DLD1 (cell line): ENCODE data around the gene SLC49A3.
"Not testable (repeated sequence)": the region's sequence is repeated elsewhere in the genome, so short reads cannot be mapped to it uniquely, and the experiment has no call there.

Experiments
- in situ Hi-C: cut with HindIII; loops from 2 replicates; pipeline ENCODE4 v1.10.0; 2017; ENCODE audit warnings: low sequenced_read_pairs

Gene SLC49A3

DNA sequence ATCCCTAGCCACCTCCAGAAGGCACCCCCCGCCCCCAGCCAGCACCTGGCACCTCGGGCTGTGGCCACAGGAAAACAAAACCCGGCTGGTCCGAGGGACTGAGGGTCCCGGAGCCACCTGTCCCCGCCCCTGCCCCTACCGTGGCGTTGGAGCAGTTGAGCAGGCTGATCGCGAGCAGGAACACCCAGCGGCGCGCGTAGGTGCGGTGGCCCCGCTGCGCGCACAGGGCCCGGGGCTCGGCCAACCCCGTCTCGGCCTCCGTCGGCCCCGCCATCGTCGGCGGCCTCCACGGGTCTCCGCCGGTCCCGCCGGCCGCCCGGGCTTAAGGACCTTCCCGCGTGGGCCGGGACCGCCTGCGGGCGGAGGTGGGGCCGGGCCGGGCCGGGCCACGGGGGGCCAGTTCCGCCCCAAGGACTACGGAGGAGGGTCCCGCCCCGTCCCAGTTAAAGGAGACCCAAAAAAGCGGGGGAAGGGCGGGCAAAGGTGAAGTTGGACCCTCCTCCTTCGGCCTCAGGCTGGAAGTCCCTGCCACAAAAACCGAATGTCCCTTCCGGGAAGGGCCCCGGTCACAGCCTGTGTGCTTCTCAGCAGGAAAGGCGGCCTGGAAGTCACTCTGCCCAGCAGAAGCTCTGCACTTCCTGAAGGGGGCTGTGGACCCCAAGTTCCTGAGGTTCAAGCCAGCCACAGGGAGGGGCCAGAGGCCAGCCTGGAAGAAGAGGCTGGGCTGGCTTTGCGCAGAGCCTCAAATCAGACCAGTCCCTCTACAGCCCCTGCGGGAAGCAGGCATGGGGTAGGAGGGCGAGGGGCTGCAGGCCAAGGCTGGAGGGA is at the start of gene SLC49A3:
Gene SLC49A3, minus strand, starts transcription at position 298 of the 828 bp plus-strand sequence. Its CDS starts 24 bp downstream, at position 274.
- in situ Hi-C loops = no loop called here

DNA sequence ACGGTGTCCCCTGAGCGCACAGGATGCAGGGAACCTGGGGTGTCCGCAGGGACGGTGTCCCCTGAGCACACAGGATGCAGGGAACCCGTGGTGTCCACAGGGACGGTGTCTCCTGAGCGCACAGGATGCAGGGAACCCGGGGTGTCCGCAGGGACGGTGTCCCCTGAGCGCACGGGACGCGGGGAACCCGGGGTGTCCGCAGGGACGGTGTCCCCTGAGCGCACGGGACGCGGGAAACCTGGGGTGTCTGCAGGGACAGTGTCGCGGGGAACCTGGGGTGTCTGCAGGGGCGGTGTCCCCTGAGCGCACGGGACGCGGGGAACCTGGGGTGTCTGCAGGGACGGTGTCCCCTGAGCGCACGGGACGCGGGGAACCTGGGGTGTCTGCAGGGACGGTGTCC is 47.6 kb upstream of the SLC49A3 start:
- in situ Hi-C loops = not testable (repeated sequence)

DNA sequence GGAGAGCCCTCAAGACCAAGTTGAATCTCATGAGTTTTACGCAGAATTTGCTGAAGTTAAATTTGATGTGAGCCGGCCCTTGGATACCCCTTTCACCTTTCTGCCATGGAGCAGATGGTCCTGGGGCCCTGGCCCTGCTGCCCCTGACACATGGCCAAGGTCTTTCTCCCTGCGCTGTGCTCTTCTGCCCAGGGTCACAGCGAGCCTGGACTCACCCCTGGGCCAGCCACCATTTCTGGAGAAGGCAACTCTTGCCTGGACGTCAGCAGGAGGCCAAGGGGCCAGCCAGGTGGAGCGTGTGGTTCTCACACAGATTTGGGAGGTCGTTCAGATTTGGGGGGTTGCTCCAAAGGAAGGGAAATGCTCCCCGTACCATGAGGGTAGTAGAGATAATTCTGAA is 46.6 kb upstream of the SLC49A3 start:
- in situ Hi-C loops = no loop called here

DNA sequence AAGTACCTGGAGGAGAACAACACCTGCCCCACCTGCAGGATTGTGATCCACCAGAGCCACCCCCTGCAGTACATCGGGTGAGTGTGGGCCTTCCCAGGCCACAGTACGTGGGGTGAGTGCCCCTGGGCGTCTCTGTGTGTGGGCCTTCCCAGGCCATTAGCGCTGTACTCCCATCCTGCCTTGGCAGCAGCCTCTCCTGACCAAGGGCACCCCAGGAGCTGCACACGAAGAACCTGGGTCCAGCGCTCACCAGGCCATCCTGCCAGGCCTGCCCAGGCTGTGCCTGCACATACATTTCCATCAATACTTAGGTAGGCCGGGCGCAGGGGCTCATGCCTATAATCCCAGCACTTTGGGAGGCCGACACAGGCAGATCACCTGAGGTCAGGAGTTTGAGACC is 46.0 kb upstream of the SLC49A3 start:
- in situ Hi-C loops = no loop called here

DNA sequence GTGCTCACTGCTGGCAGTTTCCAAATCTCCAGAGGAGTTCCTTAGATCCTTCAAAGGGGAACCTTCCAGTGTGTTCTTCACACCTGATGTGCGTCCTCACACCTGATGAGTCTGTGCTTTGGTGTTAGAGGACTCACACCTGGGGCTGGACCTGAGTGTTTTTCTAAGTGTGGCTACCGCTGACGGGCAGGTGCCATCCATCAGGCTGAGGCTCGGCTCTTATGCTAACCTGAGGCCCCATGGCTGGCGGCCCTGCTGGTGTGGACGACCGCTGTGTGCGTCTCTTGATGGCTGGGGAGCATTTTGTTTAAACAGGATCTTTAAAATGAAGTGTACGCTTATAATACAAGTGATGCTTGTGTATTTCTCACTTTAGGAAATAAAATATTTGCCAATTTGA is 45.1 kb upstream of the SLC49A3 start:
- in situ Hi-C loops = no loop called here

DNA sequence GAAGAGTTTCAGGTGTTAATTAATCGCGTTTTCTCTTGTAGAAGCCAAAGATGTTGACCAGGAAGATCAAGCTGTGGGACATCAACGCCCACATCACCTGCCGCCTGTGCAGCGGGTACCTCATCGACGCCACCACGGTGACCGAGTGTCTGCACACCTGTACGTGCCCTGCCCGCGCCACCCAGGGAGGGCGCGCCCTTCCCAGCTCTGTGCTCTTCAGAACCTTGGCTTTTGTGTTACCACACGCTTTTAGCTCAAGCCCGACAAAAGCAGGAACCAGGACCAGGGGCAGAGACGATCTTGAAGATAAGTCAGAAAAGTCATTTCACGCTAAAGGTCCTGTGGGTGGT is 44.7 kb upstream of the SLC49A3 start:
- in situ Hi-C loops = no loop called here

DNA sequence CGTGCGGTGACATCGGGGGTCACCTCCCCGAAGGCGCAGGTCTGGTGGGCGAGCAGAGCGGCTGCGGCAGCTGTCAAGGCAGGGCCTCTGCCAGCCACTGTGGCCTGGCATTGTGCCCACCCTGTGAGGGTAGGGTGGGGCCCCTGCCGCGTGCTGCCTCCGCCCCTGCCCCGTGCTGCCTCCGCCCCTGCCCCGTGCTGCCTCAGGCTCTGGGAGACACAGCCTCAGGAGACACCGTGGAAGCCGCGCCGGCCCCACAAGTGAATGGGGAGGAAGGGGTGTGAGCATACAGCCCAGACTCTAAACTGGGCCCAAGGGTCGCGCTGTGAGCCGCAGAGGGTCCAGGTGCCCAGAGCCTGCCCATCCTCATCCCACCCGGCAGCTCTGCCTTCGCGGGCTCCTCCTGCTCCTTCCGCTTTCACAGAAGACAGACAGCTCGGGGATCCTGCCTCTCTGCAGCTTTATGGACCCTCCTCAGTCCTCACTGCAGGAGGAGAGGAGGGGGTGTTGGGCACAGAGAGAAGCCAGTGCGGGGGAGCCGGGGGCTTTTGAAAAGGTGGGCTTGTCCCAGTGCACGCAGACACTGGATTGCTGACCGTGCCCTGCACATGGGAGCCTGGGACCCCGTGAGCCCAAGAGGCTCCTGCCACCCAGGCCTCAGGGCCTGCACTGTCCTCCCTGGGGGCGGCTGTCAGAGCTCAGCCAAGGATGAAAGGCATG is 44.1 kb upstream of the SLC49A3 start:
- in situ Hi-C loops = no loop called here

DNA sequence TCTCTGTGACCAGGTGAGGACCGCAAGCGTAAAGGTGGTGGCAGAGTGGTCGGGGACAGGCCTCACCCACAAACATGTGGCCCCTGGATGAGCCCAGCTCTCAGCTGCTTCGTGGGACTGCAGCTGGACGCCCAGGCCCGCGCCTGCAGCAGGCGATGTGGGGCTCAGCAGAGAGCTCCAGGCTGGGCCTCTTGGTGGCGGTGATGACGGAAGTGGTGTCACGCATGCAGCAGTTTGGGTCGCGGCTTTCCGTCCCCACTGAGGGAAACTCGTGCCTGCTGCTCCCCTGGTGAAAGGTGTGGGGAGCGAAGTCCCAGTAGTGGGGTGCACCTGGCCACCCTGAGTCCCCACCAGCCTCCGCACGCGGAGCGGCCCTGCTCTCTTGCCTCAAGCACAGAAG is 43.5 kb upstream of the SLC49A3 start:
- in situ Hi-C loops = no loop called here

DNA sequence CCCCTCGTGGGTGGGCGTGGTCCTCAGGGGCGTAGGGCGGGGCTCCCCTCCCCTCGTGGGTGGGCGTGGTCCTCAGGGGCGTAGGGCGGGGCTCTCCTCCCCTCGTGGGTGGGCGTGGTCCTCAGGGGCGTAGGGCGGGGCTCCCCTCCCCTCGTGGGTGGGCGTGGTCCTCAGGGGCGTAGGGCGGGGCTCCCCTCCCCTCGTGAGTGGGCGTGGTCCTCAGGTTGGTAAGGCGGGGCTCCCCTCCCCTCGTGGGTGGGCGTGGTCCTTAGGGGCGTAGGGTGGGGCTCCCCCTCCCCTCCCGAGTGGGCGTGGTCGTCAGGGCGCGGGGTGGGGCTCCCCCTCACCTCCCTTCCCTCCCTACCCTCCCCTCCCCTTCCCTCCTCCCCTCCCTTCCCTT is 43.0 kb upstream of the SLC49A3 start:
- in situ Hi-C loops = not testable (repeated sequence)

DNA sequence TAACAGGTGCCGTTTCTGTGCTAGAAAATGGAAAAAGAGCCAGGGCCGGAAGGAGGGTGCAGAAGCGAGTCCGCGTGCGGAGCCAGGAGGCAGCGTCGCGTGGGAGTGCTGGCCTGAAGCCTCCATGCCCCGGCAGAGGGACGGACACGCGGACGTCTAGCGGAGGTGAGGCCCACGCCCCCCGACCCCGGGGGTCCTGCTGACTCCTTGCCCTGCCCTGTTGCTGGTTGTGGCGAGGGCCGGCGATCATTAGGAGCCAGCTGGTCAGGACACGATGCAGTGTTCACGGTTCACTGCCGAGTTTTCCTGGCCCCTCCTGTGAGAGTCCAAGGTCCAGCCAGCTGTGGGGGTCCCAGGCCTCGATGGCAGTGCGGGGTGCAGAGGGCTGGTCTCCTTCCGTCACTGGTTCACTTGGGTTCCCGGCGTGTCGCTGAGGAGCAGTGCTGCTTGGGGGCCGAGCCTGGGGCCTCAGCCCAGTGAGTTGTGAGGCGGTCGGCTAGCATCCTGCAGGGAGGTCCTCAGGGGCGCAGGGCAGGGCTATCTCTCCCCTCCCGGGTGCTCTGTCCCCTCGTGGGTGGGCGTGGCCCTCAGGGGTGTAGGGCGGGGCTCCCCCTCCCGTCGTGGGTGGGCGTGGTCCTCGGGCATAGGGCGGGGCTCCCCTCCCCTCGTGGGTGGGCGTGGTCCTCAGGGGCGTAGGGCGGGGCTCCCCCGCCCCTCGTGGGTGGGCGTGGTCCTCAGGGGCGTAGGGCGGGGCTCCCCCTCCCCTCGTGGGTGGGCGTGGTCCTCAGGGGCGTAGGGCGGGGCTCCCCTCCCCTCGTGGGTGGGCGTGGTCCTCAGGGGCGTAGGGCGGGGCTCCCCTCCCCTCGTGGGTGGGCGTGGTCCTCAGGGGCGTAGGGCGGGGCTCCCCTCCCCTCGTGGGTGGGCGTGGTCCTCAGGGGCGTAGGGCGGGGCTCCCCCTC is 42.3 kb upstream of the SLC49A3 start:
- in situ Hi-C loops = not testable (repeated sequence)

DNA sequence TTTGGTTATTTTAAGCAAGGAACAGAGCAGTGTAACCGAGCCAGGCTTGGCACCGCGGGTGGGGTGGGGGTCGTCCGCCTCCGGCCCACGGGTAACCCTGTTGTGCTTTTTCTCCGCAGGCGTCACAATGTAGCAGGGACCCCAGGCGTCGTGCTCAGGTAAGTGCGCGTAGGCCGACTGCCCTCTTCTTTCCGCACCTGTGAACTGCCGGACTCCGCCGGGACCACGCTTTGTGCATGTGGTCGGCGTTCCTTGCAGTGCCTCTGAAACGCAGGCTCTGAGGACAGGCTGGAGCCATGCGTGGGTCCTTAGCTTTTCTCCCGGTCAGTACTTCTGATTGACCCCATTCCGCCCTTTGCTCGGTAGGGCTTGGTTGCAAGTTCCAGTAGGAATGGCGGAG is 41.6 kb upstream of the SLC49A3 start:
- in situ Hi-C loops = no loop called here

DNA sequence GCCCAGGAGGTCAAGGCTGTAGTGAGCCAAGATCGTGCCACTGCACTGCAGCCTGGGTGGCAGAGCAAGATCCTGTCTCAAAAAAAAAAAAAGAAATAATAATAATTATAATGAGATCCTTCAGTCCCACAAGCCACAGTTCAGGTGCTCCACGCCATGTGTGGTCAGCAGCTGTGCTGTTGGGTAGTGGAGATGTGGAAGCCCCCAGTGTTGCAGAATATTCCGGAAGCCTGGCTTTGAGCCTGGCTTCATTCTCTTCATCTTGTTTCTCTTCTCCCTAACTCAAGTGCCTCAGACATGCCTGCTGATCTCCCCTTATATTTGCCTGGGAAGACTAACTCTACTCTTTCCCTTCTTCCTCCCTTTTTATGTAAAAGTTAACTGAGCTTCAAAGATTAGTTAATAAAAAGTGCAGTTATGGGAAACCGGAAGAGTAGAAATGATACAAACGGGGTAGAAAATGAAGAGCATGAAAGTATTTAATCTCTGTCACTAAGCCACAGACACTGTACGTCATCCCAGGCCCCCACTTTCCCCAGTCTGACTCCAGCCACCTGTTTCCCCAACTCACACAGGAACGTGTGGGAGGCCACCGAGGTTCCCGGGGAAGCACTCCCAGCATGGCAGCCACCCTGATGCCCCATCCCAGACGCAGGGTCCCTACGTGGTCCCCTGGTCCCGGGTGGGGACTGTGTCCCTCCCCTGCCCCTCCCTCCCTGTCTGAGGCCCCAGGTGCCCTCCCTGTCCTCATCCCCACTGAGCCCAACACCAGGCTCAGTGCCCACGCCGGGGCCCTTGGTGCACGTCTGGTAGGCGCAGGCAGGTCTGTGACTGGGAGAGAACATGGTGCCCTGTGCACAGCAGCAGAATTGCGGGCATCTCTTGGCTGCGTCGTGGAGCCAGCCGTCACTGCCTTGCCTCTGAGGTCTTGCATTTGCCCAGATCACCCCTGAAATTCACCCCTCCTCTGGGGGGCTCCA is 40.7 kb upstream of the SLC49A3 start:
- in situ Hi-C loops = no loop called here

DNA sequence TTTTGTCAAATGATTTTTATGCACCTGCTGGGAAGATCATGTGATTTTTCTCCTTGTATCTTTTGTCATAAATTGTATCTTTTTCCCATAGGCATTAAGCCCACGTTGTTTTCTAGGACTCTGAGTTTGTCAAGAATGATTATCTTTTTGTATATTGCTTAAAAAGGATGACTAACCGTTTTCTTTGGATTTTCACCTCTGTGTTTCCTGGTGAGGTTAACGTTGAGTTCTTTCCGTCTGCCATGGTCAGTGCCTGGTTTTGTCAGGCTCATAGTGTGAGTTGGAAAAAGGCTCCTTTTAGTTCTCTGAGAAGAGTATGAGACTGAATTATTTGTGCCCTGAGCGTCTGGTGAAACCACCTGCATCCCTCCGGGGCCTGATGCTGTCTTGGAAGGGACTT is 38.6 kb upstream of the SLC49A3 start:
- in situ Hi-C loops = no loop called here

DNA sequence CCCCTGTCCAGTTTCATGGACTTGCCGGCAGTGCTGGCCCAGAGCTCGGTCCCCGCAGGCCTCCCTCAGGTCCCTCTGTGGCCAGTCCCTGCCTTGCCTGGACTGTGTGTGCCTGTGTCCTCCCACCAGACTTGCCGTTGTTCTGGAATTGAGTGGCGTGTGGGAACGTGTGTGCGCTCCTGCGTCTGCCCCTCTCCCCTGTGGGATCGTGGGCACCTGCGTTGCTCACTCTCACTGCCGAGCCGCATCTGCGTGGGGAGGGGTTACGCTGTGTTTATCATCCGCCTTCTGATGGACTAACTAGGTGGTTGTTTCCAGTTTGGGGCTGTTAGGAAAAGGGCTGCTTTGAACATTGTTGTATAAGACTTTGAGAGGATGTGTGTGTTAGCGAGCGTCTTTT is 37.9 kb upstream of the SLC49A3 start:
- in situ Hi-C loops = no loop called here

DNA sequence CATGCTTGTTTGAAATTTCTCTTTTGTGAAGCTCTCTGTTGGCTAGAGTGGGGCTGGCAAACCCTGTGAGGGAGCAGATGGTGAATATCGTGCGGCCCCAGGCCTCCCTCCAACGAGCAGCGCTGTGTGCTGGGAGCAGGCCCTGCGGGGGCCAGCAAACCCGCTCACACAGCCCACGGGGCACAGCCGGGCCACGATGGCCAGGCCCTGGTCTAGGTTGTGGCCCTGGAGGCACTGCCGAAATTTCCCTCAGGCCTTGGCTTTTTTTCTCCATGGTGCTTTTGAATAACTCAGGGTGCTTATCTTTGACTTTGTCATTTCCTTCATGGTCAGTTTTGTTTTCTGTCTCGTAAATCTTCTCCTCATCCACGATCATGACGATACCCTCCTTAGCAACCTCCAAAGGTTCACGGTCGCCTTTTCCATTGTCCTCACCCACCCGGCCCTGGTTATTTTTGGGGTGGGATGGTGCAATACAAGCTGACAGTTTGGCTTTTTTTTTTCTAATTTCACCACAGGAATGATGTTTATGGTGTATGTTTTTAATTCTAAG is 37.4 kb upstream of the SLC49A3 start:
- in situ Hi-C loops = no loop called here

DNA sequence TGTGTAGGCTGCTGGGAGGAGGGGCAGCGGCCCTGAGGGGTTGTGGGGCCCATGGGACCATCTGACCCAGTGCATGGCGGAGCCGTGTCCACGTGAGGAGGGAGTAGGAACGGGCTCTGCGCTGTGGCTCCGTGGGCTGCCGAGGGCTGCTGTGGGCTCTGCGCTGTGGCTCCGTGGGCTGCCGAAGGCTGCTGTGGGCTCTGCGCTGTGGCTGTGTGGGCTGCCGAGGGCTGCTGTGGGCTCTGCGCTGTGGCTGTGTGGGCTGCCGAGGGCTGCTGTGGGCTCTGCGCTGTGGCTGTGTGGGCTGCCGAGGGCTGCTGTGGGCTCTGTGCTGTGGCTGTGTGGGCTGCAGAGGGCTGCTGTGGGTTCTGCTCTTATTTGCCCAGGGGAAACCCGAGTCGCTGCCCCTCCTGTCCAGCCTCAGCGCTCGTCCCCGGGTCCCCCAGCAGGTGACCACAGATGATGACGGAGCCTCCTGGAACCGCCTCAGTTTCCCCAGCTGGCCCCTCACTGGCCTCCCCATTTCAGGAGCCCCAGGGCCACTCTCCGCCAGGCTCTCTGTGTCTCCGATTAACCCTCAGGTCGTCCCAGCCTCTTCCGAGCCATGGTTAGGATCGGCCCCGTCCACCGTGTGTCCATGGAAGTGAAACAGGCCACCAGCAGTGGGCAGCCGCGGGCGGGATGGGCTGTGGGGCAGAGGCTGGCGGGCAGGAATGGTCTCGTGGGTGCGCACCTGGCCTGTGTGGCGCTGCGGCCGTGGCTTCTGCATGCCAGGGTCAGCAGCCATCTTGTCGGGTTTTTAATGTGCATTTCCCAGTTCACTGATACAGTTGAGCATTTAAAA is 36.7 kb upstream of the SLC49A3 start:
- in situ Hi-C loops = no loop called here

DNA sequence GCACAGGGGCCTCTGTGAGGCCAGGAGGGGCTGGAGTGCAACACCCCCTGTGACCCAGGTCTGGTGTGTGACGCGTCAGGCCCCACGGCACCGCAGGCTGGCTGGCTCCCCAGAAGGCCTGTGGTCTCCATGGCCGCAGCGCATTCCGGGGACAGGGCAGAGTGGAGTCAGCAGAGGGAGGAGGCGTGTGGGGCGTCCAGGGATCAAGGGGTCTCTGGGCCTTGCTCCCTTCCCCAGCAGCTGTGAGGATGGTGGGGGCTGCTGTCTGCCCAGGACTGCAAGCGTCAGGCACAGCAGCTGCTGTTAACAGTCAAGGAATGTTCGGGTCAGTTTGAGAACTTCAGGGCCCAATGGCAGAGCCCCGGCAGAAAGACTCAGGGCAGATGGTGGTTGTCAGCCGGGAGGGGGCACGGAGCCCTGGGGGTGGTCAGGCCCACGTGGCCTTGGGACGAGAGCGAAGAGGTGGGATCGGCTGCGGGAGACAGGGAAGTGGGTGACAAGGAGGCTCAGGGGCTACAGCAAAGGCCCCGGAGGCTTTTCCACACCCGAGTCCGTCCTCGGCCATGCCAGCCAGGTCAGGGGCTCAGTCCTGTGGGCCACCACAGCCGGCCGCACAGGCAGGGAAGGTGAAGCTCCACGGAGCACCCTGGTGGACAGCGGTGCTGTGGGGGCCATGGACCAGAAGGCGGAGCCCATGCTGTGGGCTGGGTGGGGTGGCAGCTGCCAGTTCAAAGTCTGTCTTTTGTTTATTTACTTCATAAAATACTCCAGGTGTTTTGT is 35.0 kb upstream of the SLC49A3 start:
- in situ Hi-C loops = no loop called here

DNA sequence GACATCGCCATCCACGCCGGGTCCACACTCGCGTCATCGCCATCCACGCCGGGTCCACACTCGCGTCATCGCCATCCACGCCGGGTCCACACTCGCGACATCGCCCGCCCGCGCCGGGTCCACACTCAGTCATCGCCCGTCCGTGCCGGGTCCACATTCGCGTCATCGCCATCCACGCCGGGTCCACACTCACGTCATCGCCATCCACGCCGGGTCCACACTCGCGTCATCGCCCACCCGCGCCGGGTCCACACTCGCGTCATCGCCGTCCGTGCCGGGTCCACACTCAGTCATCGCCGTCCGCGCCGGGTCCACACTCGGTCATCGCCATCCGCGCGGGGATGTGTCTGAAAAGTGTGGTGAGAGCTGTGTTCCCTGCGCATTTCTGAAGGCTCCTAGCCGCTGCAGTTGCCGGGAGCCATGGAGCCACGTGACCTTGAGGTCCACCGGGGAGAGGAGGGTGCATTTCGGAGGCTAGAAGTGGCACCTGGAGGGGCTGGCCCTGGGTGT is 34.0 kb upstream of the SLC49A3 start:
- in situ Hi-C loops = no loop called here
